ENCODE results near the gene ERCC5.

ERCC5 gene

DNA sequence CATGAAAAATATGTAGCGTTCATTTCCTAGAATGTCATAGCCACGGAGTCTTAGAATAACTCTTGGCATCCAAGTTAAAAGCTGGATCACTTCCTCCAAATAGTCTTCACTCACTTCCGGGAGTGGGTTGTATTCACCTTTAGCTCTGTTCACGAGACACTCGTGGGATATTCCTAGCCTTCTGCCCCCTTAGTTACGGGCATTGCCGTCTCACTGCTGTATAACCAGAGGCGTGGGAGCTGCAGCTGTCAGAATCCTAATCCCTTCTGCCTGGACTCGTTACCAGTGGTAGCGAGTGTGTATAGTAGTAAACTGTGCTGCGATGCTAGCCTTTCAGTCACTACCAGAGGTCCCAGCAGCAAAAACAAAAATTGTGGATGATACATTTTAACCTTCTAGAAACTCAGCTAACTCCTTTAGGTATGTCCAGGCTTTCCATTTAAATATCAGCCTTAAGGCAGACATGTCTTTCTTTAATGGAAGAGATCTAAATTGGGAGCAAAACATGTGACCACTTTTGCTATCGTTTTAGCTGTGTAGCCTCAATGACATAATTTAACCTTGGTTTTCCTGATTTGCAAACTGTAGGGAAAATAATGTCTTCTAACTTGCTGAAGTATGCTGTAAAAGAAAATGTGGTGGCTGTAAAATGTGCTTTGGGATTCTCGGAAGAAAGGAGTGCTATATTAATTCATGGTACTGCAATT is 34.1 kb downstream of the ERCC5 start:
- Histone ChIP-seq H3K27me3 (ENCODE audit: insufficient read depth, poor library complexity, severe bottlenecking) (no peaks in the 10 kb centered on the region), H3K27ac (replicated peaks) (no peak overlapping the region), H3K4me3 (replicated peaks; ENCODE audit: insufficient read depth, low read length) (no peak overlapping the region)
- TF ChIP-seq GABPA (IDR thresholded peaks at IDR 0.05; ENCODE audit: low read depth) (no peak), CTCF (IDR thresholded peaks at IDR 0.05; ENCODE audit: insufficient read depth, low read length) (no peak), POLR2AphosphoS5 (IDR thresholded peaks at IDR 0.05; ENCODE audit: low read depth) (no peak), SPI1 (IDR thresholded peaks at IDR 0.05; ENCODE audit: borderline replicate concordance, low read depth) (no peak)
- TF ChIP-seq, protein P1, sequence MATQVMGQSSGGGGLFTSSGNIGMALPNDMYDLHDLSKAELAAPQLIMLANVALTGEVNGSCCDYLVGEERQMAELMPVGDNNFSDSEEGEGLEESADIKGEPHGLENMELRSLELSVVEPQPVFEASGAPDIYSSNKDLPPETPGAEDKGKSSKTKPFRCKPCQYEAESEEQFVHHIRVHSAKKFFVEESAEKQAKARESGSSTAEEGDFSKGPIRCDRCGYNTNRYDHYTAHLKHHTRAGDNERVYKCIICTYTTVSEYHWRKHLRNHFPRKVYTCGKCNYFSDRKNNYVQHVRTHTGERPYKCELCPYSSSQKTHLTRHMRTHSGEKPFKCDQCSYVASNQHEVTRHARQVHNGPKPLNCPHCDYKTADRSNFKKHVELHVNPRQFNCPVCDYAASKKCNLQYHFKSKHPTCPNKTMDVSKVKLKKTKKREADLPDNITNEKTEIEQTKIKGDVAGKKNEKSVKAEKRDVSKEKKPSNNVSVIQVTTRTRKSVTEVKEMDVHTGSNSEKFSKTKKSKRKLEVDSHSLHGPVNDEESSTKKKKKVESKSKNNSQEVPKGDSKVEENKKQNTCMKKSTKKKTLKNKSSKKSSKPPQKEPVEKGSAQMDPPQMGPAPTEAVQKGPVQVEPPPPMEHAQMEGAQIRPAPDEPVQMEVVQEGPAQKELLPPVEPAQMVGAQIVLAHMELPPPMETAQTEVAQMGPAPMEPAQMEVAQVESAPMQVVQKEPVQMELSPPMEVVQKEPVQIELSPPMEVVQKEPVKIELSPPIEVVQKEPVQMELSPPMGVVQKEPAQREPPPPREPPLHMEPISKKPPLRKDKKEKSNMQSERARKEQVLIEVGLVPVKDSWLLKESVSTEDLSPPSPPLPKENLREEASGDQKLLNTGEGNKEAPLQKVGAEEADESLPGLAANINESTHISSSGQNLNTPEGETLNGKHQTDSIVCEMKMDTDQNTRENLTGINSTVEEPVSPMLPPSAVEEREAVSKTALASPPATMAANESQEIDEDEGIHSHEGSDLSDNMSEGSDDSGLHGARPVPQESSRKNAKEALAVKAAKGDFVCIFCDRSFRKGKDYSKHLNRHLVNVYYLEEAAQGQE (IDR thresholded peaks at IDR 0.05; ENCODE audit: insufficient replicate concordance, low read depth) = no peak
- DNase-seq (ENCODE audit: low read depth in 1 of 2, low spot score in 1 of 2) = no peak

DNA sequence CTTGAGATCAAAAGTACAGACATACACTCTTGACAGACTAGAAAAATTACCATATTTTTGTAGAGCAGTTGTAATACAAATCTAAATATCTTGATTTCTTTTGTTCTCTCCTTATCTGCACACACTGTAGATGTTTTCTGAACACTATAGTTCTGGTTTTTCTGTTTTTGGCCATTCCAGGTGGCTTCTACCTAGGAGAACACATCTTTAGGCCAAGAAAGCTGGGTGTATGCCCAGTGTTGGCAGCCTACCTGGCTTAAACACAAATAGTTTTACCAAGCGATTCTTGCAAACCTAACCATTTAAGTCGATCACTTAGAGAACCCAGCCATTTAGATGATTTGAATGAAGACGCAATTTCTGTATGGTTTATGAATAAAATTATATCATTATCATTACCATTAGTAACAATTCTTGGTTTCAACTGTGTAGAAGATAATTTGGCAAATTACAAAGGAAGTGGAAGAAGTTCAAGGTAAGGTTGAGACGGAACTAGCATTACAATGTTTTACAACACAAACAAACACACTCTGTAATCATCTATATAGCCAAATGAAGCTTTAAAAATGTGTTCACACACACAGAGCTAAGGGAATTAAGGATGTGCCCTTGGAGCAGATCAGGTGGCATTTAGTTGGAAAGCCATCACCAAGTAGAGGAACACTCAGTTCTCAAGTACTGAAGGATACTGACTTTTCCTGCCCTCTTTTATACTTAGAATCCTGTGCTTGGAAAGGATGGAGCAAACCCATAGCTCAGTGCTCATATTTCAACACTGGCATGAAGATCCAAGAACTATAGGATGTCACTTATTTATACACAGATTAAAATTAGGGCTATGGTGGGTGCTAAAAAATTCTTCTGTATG is 36.2 kb downstream of the ERCC5 start:
- DNase-seq (ENCODE audit: low read depth in 1 of 2, low spot score in 1 of 2) = no peak

More for the DNA sequence above, 36.2 kb downstream of the ERCC5 start:
- H3K4me3 ChIP-seq (replicated peaks; ENCODE audit: insufficient read depth, low read length) = no peak overlapping the region
- no peak for TF ChIP-seq POLR2AphosphoS5 (IDR thresholded peaks at IDR 0.05; ENCODE audit: low read depth)
- no peak for TF ChIP-seq CTCF (IDR thresholded peaks at IDR 0.05; ENCODE audit: insufficient read depth, low read length)
- TF ChIP-seq GABPA (IDR thresholded peaks at IDR 0.05; ENCODE audit: low read depth) = no peak
- TF ChIP-seq SPI1 (IDR thresholded peaks at IDR 0.05; ENCODE audit: borderline replicate concordance, low read depth) = no peak
- TF ChIP-seq, protein P1 (IDR thresholded peaks at IDR 0.05; ENCODE audit: insufficient replicate concordance, low read depth) = no peak
- no peak overlapping the region for H3K27ac ChIP-seq (replicated peaks)
- no peaks in the 10 kb centered on the region for H3K27me3 ChIP-seq (ENCODE audit: insufficient read depth, poor library complexity, severe bottlenecking)
